Transverse colon (tissue), 4 donors: Measurements from ENCODE around the gene SREK1. TPM values are rescaled to one million over a fixed set of nuclear protein-coding genes. Genes with fewer than 3 reads are reported as not detected.

Experiments
- DNase-seq: peaks from one replicate; pipeline ENCODE4 v3.0.0-alpha.2; 2019
- H3K27ac ChIP-seq, 4 donors: fragments of 200-600 bp; sonication (generic); 2 replicates each; pipeline ENCODE4 v1.5.1; 2016 to 2018; ENCODE audit warnings: inconsistent platforms in 4 of 4
- H3K27me3 ChIP-seq: fragments of 200-600 bp; sonication (generic); 2 replicates; pipeline ENCODE4 v1.5.1; 2017; ENCODE audit warnings: inconsistent platforms
- H3K36me3 ChIP-seq, 4 donors: fragments of 200-600 bp; sonication (generic); 2 replicates each; pipeline ENCODE4 v1.5.1; 2017 to 2019; ENCODE audit warnings: inconsistent platforms in 4 of 4
- H3K4me1 ChIP-seq, 4 donors: fragments of 200-600 bp; sonication (generic); 2 replicates each; pipeline ENCODE4 v1.5.1; 2017 to 2020; ENCODE audit warnings: inconsistent platforms in 4 of 4
- H3K4me3 ChIP-seq, 4 donors: fragments of 200-600 bp; sonication (generic); 1 replicate in 1 of 4; 2 replicates in 3 of 4; pipeline versions ENCODE4 v1.5.1 to v1.6.1; 2017 to 2019; ENCODE audit warnings: inconsistent platforms in 4 of 4
- H3K9me3 ChIP-seq, 2 donors: fragments of 200-600 bp; sonication (generic); 2 replicates each; pipeline ENCODE4 v1.5.1; 2017 to 2019; ENCODE audit warnings: inconsistent platforms in 2 of 2
- EP300 ChIP-seq: sonication (generic); formaldehyde crosslinking; IDR thresholded peaks from one replicate; pipeline ENCODE4 v1.6.1; 2017; ENCODE audit warnings: antibody characterized with exemption, low read depth
- POLR2A ChIP-seq: fragments of 450-650 bp; IDR thresholded peaks from one replicate; pipeline ENCODE4 v1.6.1; 2016; ENCODE audit warnings: antibody characterized with exemption, mild to moderate bottlenecking, moderate library complexity
- POLR2AphosphoS5 ChIP-seq, 3 donors: sonication (generic); formaldehyde crosslinking; IDR thresholded peaks; one replicate each; pipeline ENCODE4 v1.6.1; 2016; ENCODE audit warnings: antibody characterized with exemption in 3 of 3
- WGBS, 2 donors: methylation state at CpG; one replicate each; pipeline ENCODE4 v1.1.5; 2018; ENCODE audit warnings: low coverage in 1 of 2; 5-methylcytosine and 5-hydroxymethylcytosine counted together
- in situ Hi-C, 4 donors: fragments of 200-750 bp; cut with MboI; loops; one replicate each; pipeline versions ENCODE4 v1.15.0 to v1.15.1; 2017; ENCODE audit warnings: low sequenced_read_pairs in 3 of 4, low pct_ligation_motif_present in 1 of 4, low pct_unique_long_range_greater_than_20kb in 1 of 4
- intact Hi-C: fragments of 100-400 bp; cut with DNase I; formaldehyde crosslinking; loops from one replicate; pipeline ENCODE4 v1.15.1; 2023; ENCODE audit warnings: low total_unique reads
- total RNA-seq, 4 donors: library from RNA; depleted of rRNA; stranded (reverse); fragments of >200 nt; gene quantifications; one replicate each; pipeline ENCODE4 v1.1.0, GENCODE V29; 2016
- TF ChIP-seq, protein P1 (sequence below), 5 experiments: fragments of 200-600 bp in 3 of 5; fragments of 450-650 bp in 2 of 5; sonication (generic) in 3 of 5; IDR thresholded peaks; 1 replicate in 2 of 5; 2 replicates in 3 of 5; pipeline ENCODE4 v1.5.1; 2016 to 2017; ENCODE audit warnings: antibody characterized with exemption in 5 of 5, inconsistent platforms in 3 of 5, mild to moderate bottlenecking in 2 of 5, moderate library complexity in 1 of 5

The SREK1 gene
- total RNA-seq, 4 donors from 2014 or later = 81.6 to 152 (median 129) TPM

DNA sequence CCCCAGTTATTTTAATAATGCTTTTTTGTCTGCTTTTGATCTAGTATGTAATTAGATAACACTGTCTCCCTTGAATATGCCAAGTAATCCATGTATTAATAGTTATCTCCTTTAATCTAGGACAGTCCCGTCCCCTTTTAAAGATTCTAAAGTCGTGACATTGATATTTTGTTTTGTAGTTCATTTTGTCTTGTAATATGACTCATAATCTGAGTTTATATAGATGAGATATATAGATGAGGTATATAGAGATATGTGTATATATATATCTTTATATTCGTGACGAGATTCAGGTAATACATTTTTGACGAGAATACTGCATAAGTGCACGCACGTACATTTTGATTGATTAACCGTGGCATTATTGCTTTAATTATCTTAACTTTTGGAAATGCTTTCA, 1.6 kb downstream of the SREK1 start:
- Histone ChIP-seq H3K27me3 (no peaks in the 10 kb centered on the region), H3K36me3 (no peaks in the 10 kb centered on the region), H3K4me3 (peak overlapping the region; percentile 63 to 84 (median 74)), H3K4me1 (peaks cover 17 to 40% (median 31%) of the 10 kb centered on the region in 4 donors), H3K27ac (peak overlapping the region; percentile 97 to 99 (median 99)), H3K9me3 (no peaks in the 10 kb centered on the region)
- DNase-seq = no peak
- WGBS, 2 donors = 23 to 27% methylated on average over 8 of the region's 8 CpGs
- intact Hi-C loops = loop anchor here (10.0 kb wide), 1 partner anchor 221 kb away; the partner anchor contains the start of gene ERBIN
- in situ Hi-C loops = loop anchor here in 2 of 4 donors (10.0 to 25.0 kb wide), 2 partner anchors 221 to 408 kb away; partner anchors contain the start of gene ERBIN (in 2 of the 2)
- TF ChIP-seq EP300 = no peak
- TF ChIP-seq POLR2AphosphoS5 (IDR thresholded peaks at IDR 0.05) = no peak
- TF ChIP-seq, protein P1, sequence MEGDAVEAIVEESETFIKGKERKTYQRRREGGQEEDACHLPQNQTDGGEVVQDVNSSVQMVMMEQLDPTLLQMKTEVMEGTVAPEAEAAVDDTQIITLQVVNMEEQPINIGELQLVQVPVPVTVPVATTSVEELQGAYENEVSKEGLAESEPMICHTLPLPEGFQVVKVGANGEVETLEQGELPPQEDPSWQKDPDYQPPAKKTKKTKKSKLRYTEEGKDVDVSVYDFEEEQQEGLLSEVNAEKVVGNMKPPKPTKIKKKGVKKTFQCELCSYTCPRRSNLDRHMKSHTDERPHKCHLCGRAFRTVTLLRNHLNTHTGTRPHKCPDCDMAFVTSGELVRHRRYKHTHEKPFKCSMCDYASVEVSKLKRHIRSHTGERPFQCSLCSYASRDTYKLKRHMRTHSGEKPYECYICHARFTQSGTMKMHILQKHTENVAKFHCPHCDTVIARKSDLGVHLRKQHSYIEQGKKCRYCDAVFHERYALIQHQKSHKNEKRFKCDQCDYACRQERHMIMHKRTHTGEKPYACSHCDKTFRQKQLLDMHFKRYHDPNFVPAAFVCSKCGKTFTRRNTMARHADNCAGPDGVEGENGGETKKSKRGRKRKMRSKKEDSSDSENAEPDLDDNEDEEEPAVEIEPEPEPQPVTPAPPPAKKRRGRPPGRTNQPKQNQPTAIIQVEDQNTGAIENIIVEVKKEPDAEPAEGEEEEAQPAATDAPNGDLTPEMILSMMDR (IDR thresholded peaks at IDR 0.05) = no peak
- TF ChIP-seq POLR2A = no peak

GRCh38 chr5:66149950-66150349, 5.8 kb downstream of the SREK1 start:
- no peak for TF ChIP-seq EP300
- intact Hi-C loops = loop anchor here (10.0 kb wide), 1 partner anchor 225 kb away; the partner anchor contains the start of gene ERBIN
- H3K27me3 ChIP-seq = no peaks in the 10 kb centered on the region
- no peaks in the 10 kb centered on the region for H3K36me3 ChIP-seq
- in situ Hi-C loops = loop anchor here in 2 of 4 donors (10.0 to 25.0 kb wide), 2 partner anchors 225 to 413 kb away; partner anchors contain the start of gene ERBIN (in 2 of the 2)
- H3K9me3 ChIP-seq = no peaks in the 10 kb centered on the region
- no peak overlapping the region for H3K27ac ChIP-seq
- DNase-seq = no peak
- H3K4me1 ChIP-seq = peaks cover 17 to 40% (median 27%) of the 10 kb centered on the region in 4 donors
- 85% methylated on average over 3 of the region's 3 CpGs; no CpG with 5 or more reads in 1 of the 2 donors for WGBS, 2 donors
- H3K4me3 ChIP-seq = no peak overlapping the region

GRCh38 chr5:66151030-66151429, 6.9 kb downstream of the SREK1 start:
- Histone ChIP-seq H3K36me3 (peaks cover 0 to 9% (median 0%) of the 10 kb centered on the region in 4 donors), H3K9me3 (no peaks in the 10 kb centered on the region), H3K4me1 (peaks cover 16 to 34% (median 21%) of the 10 kb centered on the region in 4 donors), H3K4me3 (no peak overlapping the region), H3K27ac (no peak overlapping the region), H3K27me3 (no peaks in the 10 kb centered on the region)
- no peak for DNase-seq
- 92% methylated on average over 2 of the region's 2 CpGs; no CpG with 5 or more reads in 1 of the 2 donors for WGBS, 2 donors
- in situ Hi-C loops (loop anchor here in 1 of 4 donors (25.0 kb wide), 1 partner anchor 414 kb away; no protein-coding TSS in a partner anchor), intact Hi-C loops (no loop called here)
- TF ChIP-seq POLR2A (no peak), POLR2AphosphoS5 (IDR thresholded peaks at IDR 0.05) (no peak), EP300 (no peak)
- TF ChIP-seq, protein P1 (IDR thresholded peaks at IDR 0.05) = no peak

DNA sequence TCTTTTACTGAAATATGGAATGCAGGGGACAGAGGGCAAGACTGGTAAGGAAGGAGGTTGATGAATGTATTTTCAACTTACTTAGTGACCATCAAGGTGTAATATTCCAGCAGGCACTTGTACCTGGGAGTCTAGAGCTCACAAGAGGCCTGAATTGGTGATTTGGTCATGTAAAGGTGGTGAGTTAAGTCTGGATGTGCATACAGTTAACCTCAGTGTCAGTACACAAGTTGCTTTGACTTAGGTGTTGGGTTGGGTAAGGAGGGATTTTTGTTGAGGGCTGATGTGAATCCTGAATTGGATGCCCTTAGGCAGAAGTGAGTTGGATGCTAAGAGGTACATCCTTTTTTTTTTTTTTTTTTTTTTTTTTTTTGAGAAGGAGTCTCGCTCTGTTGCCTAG, 7.4 kb downstream of the SREK1 start:
- intact Hi-C loops (no loop called here), in situ Hi-C loops (loop anchor here in 1 of 4 donors (25.0 kb wide), 1 partner anchor 414 kb away; no protein-coding TSS in a partner anchor)
- Histone ChIP-seq H3K27ac (no peak overlapping the region), H3K36me3 (peaks cover 0 to 9% (median 0%) of the 10 kb centered on the region in 4 donors), H3K27me3 (no peaks in the 10 kb centered on the region), H3K4me3 (no peak overlapping the region), H3K9me3 (no peaks in the 10 kb centered on the region), H3K4me1 (peaks cover 11 to 30% (median 17%) of the 10 kb centered on the region in 4 donors)
- no peak for DNase-seq
- WGBS, 2 donors = 100% methylated on average over 1 of the region's 1 CpG; no CpG with 5 or more reads in 1 of the 2 donors
- TF ChIP-seq, protein P1 (IDR thresholded peaks at IDR 0.05) = no peak
- TF ChIP-seq EP300 (no peak), POLR2AphosphoS5 (IDR thresholded peaks at IDR 0.05) (no peak), POLR2A (no peak)
